ENCODE data around the gene USHBP1. TPM values are rescaled to one million over a fixed set of nuclear protein-coding genes. Genes with fewer than 3 reads are reported as not detected.
A peak's percentile ranks its signal among the peaks of the same experiment; 100 is the strongest.
"Not testable (repeated sequence)": the region's sequence is repeated elsewhere in the genome, so short reads cannot be mapped to it uniquely, and the experiment has no call there.

The USHBP1 gene
- total RNA-seq, 2 experiments from 2014 or later: not detected

DNA sequence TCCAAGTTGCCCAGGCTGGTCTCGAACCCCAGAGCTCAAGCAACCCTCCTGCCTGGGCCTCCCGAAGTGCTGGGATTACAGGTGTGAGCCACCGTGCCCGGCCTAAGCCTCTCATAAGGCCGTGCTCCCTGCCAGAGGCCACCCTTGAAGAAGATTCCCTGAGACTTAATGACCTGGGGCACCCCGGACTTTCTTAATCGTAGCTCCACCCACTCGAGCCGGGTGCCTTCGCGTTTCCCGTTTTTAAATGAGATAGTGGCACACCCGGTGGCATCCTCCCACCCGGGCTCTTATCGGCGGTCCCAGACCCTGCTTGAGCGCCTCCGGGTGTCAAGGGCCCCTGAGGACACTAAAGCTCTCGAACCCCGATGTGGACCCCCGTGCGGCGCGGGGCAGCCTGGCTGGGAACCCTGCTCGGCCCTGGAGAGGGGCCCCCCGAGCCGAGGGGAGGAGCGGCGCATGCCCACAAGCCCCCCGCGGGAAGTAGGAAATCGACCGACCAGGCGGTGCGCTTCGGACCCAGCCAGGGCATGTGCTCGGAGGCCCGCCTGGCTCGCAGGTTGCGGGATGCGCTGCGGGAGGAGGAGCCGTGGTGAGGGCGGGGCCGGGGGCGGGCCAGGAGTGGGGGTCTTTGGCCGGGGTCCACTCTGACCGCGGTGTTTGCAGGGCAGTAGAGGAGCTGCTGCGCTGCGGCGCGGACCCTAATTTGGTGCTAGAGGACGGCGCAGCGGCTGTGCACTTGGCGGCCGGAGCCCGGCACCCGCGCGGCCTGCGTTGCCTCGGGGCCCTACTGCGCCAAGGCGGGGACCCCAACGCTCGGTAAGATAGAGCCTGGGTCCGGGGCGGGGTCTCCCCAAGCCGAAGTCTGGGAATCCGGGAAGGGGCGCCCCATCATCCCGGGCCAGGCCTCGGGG is 17.1 kb upstream of the USHBP1 start, which contains the start of gene ANKLE1:
TSS of gene ANKLE1 (plus strand) at position 511 of the 914 bp plus-strand sequence. CDS start at position 531, 20 bp downstream.
- no peak within 1 kb of the TSS for H3K27ac Mint-ChIP-seq
- peak within 1 kb of the TSS; percentile 51 for H3K4me3 ChIP-seq (ENCODE audit: low read length)
- H3K9me3 ChIP-seq (ENCODE audit: control insufficient read depth in 1 of 2, insufficient read depth in 1 of 2, low read length in 2 of 2): no peaks in the 10 kb centered on the region
- H3K27ac ChIP-seq (ENCODE audit: low read depth in 1 of 2, low read length in 2 of 2): no peak within 1 kb of the TSS
- H3K4me1 ChIP-seq (ENCODE audit: insufficient read depth, low read length): peaks cover 20% of the 10 kb centered on the region
- peak within 1 kb of the TSS; percentile 63 for H3K4me3 Mint-ChIP-seq
- intact Hi-C loops (cut with DNase I, micrococcal nuclease): loop anchor here (1.0 to 2.0 kb wide), 5 partner anchors 21 to 510 kb away; no protein-coding TSS in a partner anchor
- no peak for ATAC-seq (ENCODE audit: poor library complexity)
- ChIA-PET POLR2A (interaction anchor here (0.8 to 1.7 kb wide), 4 partner anchors 15 to 66 kb away, joined by 3 to 4 read pairs (median 4); partner anchors contain the start of genes BABAM1 and USE1), CTCF (interaction anchor here (0.7 to 3.5 kb wide), 7 partner anchors 11 to 944 kb away, joined by 3 to 21 read pairs (median 4); partner anchors contain the start of gene MRPL34)
- H3K36me3 ChIP-seq (ENCODE audit: insufficient read depth, low read length): peaks cover 17% of the 10 kb centered on the region
- DNase-seq: peak in 7 of 14 experiments; percentile 19 to 62 (median 45)
- TF ChIP-seq, protein P1, sequence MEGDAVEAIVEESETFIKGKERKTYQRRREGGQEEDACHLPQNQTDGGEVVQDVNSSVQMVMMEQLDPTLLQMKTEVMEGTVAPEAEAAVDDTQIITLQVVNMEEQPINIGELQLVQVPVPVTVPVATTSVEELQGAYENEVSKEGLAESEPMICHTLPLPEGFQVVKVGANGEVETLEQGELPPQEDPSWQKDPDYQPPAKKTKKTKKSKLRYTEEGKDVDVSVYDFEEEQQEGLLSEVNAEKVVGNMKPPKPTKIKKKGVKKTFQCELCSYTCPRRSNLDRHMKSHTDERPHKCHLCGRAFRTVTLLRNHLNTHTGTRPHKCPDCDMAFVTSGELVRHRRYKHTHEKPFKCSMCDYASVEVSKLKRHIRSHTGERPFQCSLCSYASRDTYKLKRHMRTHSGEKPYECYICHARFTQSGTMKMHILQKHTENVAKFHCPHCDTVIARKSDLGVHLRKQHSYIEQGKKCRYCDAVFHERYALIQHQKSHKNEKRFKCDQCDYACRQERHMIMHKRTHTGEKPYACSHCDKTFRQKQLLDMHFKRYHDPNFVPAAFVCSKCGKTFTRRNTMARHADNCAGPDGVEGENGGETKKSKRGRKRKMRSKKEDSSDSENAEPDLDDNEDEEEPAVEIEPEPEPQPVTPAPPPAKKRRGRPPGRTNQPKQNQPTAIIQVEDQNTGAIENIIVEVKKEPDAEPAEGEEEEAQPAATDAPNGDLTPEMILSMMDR (IDR thresholded peaks at IDR 0.05): no peak
- H3K36me3 Mint-ChIP-seq (ENCODE audit: low read depth): peaks cover 11% of the 10 kb centered on the region
- peaks cover 11% of the 10 kb centered on the region for H3K27me3 Mint-ChIP-seq
- H3K27me3 ChIP-seq (ENCODE audit: control insufficient read depth in 1 of 2, insufficient read depth in 2 of 2, low read length in 2 of 2): peaks cover 0 to 5% of the 10 kb centered on the region in 2 experiments
- H3K4me1 Mint-ChIP-seq (ENCODE audit: low read depth): peaks cover 10% of the 10 kb centered on the region
- no peaks in the 10 kb centered on the region for H3K9me3 Mint-ChIP-seq

DNA sequence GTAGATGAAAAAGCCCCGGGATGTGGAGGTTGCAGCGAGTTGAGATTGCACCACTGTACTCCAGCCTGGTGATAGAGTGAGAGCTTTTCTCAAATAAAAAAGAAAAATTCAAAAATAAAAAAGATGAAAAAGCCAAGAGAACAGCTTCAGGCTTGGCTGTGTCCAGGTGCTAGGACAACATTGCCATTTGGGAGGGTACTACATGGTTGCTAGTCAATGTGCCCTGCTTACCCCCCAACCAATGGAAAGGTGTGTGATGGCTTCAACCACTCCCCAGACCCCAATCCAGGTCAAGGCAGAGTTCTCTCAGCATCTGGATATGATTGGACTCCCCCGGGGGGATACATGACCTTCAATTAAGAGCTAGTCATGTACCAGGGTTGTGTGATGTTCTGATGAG is 14.9 kb upstream of the USHBP1 start:
- TF ChIP-seq, protein P1 (IDR thresholded peaks at IDR 0.05): no peak
- ChIA-PET CTCF (no interaction called here), POLR2A (interaction anchor here (1.5 kb wide), 1 partner anchor 95 kb away, joined by 3 read pairs; no protein-coding TSS in a partner anchor)
- Mint-ChIP-seq H3K4me3 (no peak overlapping the region), H3K9me3 (no peaks in the 10 kb centered on the region), H3K27me3 (peaks cover 11% of the 10 kb centered on the region), H3K4me1 (ENCODE audit: low read depth) (peaks cover 10% of the 10 kb centered on the region), H3K36me3 (ENCODE audit: low read depth) (peaks cover 28% of the 10 kb centered on the region), H3K27ac (no peak overlapping the region)
- no peak for ATAC-seq (ENCODE audit: poor library complexity)
- Histone ChIP-seq H3K4me1 (ENCODE audit: insufficient read depth, low read length) (peaks cover 20% of the 10 kb centered on the region), H3K9me3 (ENCODE audit: control insufficient read depth in 1 of 2, insufficient read depth in 1 of 2, low read length in 2 of 2) (no peaks in the 10 kb centered on the region), H3K27ac (ENCODE audit: low read depth in 1 of 2, low read length in 2 of 2) (no peak overlapping the region), H3K27me3 (ENCODE audit: control insufficient read depth in 1 of 2, insufficient read depth in 2 of 2, low read length in 2 of 2) (peaks cover 0 to 5% of the 10 kb centered on the region in 2 experiments), H3K4me3 (ENCODE audit: low read length) (no peak overlapping the region), H3K36me3 (ENCODE audit: insufficient read depth, low read length) (peaks cover 37% of the 10 kb centered on the region)
- intact Hi-C loops (cut with DNase I, micrococcal nuclease): no loop called here
- no peak for DNase-seq

DNA sequence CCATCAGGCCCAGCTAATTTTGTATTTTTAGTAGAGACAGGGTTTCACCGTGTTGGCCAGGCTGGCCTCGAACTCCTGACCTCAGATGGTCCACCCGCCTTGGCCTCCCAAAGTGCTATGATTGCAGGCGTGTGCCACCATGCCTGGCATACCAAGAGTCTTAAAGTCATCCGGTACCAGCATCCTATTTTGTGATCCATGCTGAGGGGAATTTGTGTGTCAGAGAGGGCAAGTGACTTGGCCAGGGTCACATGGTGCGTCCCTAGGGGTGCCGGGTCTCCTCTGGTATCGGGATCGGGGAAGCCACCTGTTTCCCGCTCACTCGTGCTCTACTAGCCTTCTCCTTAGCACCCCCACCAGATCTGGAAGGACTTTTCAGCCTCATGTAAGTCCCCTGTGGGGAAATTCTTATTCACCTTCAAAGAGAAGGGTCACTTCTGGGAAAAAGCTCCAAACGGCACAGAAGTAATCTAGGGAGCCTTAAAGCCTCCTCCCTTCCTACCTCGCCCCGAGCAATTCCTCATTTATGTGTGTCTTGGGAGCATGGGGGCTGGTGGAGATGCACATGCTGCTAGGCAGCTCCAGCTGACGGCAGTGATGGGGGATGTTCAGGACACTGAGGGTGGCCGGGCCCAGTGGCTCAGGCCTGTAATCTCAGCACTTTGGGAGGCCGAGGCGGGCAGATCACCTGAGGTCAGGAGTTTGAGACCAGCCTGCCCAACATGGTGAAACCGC is 11.1 kb upstream of the USHBP1 start:
- CTCF ChIA-PET: no interaction called here
- Histone ChIP-seq H3K4me3 (ENCODE audit: low read length) (no peak overlapping the region), H3K27ac (ENCODE audit: low read depth in 1 of 2, low read length in 2 of 2) (no peak overlapping the region), H3K4me1 (ENCODE audit: insufficient read depth, low read length) (no peaks in the 10 kb centered on the region), H3K27me3 (ENCODE audit: control insufficient read depth in 1 of 2, insufficient read depth in 2 of 2, low read length in 2 of 2) (no peaks in the 10 kb centered on the region), H3K9me3 (ENCODE audit: control insufficient read depth in 1 of 2, insufficient read depth in 1 of 2, low read length in 2 of 2) (no peaks in the 10 kb centered on the region), H3K36me3 (ENCODE audit: insufficient read depth, low read length) (peaks cover 59% of the 10 kb centered on the region)
- Mint-ChIP-seq H3K4me3 (no peak overlapping the region), H3K4me1 (ENCODE audit: low read depth) (no peaks in the 10 kb centered on the region), H3K9me3 (no peaks in the 10 kb centered on the region), H3K27ac (no peak overlapping the region), H3K36me3 (ENCODE audit: low read depth) (peaks cover 48% of the 10 kb centered on the region), H3K27me3 (no peaks in the 10 kb centered on the region)
- TF ChIP-seq, protein P1 (IDR thresholded peaks at IDR 0.05): no peak
- DNase-seq (no peak), ATAC-seq (ENCODE audit: poor library complexity) (no peak)
- POLR2A ChIA-PET: no interaction called here
- intact Hi-C loops (cut with DNase I, micrococcal nuclease): no loop called here

DNA sequence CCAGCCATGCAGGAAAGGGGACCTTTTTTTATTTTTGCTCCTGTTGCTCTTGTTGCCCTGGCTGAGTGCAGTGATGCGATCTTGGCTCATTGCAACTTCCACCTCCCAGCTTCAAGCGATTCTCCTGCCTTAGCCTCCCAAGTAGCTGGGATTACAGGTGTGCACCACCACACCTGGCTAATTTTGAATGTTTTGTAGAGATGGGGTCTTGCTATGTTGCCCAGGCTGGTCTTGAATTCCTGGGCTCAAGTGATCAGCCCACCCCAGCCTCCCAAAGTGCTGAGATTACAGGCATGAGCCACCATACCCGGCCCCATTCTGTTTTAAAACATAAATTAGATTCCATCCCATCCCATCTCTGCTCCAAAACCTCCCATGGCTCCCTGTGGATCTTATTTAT is 10.3 kb upstream of the USHBP1 start:
- H3K4me3 Mint-ChIP-seq; H3K27me3 Mint-ChIP-seq; H3K27ac ChIP-seq (ENCODE audit: low read depth in 1 of 2, low read length in 2 of 2); H3K27ac Mint-ChIP-seq; intact Hi-C loops (cut with DNase I, micrococcal nuclease); H3K9me3 Mint-ChIP-seq; H3K27me3 ChIP-seq (ENCODE audit: control insufficient read depth in 1 of 2, insufficient read depth in 2 of 2, low read length in 2 of 2); H3K4me1 Mint-ChIP-seq (ENCODE audit: low read depth); DNase-seq; ATAC-seq (ENCODE audit: poor library complexity); CTCF ChIA-PET; H3K9me3 ChIP-seq (ENCODE audit: control insufficient read depth in 1 of 2, insufficient read depth in 1 of 2, low read length in 2 of 2); H3K4me3 ChIP-seq (ENCODE audit: low read length); H3K4me1 ChIP-seq (ENCODE audit: insufficient read depth, low read length): not testable (repeated sequence)
- H3K36me3 Mint-ChIP-seq (ENCODE audit: low read depth): peaks cover 54% of the 10 kb centered on the region
- POLR2A ChIA-PET: interaction anchor here (0.6 kb wide), 1 partner anchor 8 kb away, joined by 3 read pairs; no protein-coding TSS in a partner anchor
- peaks cover 64% of the 10 kb centered on the region for H3K36me3 ChIP-seq (ENCODE audit: insufficient read depth, low read length)

Measured in CD4-positive, alpha-beta T cell (primary cell).